H1 (cell line): ENCODE results near the gene KCNH5. TPM values are rescaled to one million over a fixed set of nuclear protein-coding genes. Genes with fewer than 3 reads are reported as not detected.
A peak's percentile ranks its signal among the peaks of the same experiment; 100 is the strongest.

Experiments
- BRCA1 ChIP-seq: IDR thresholded peaks from 2 replicates; pipeline ENCODE4 v1.6.1; 2012; ENCODE audit warnings: low read depth, low read length, improper control_type of control experiment
- CEBPB ChIP-seq: IDR thresholded peaks from 2 replicates; pipeline ENCODE4 v1.6.1; 2012; ENCODE audit warnings: low read depth, low read length
- CHD1 ChIP-seq: IDR thresholded peaks from 2 replicates; pipeline ENCODE4 v1.6.1; 2012; ENCODE audit warnings: low read depth, low read length, improper control_type of control experiment
- CHD7 ChIP-seq: fragments of 300-600 bp; sonication (generic); IDR thresholded peaks from 2 replicates; pipeline ENCODE4 v1.7.1; 2012; ENCODE audit warnings: low read length, moderate library complexity, mild to moderate bottlenecking, inconsistent platforms; ENCODE audit not compliant: insufficient replicate concordance
- EP300 ChIP-seq, 2 experiments: IDR thresholded peaks; 1 replicate in 1 of 2; 2 replicates in 1 of 2; pipeline ENCODE4 v1.6.1; 2011 to 2012; ENCODE audit warnings: low read depth in 2 of 2, low read length in 2 of 2, mild to moderate bottlenecking in 2 of 2, borderline replicate concordance in 1 of 2, inconsistent platforms in 1 of 2, moderate library complexity in 1 of 2
- GABPA ChIP-seq: IDR thresholded peaks from 2 replicates; pipeline ENCODE4 v1.6.1; 2011; ENCODE audit warnings: mild to moderate bottlenecking, low read length, moderate library complexity, borderline replicate concordance; ENCODE audit not compliant: insufficient read depth
- HDAC6 ChIP-seq: IDR thresholded peaks from one replicate; pipeline ENCODE4 v1.7.1; 2012; ENCODE audit warnings: low read depth, mild to moderate bottlenecking, inconsistent platforms, low read length, moderate library complexity
- JUN ChIP-seq: IDR thresholded peaks from 2 replicates; pipeline ENCODE4 v1.6.1; 2011; ENCODE audit warnings: low read depth, mild to moderate bottlenecking, improper control_type of control experiment, low read length
- RAD21 ChIP-seq, 2 experiments: IDR thresholded peaks in 1 of 2; conservative IDR thresholded peaks in 1 of 2; 2 replicates each; pipeline ENCODE4 v1.6.1; 2011; ENCODE audit warnings: low read depth in 2 of 2, low read length in 2 of 2, improper control_type of control experiment in 1 of 2, inconsistent platforms in 1 of 2, mild to moderate bottlenecking in 1 of 2, moderate library complexity in 1 of 2
- SIRT6 ChIP-seq: IDR thresholded peaks from one replicate; pipeline ENCODE4 v1.7.1; 2012; ENCODE audit warnings: low read length, inconsistent platforms
- SP1 ChIP-seq: IDR thresholded peaks from 2 replicates; pipeline ENCODE4 v1.6.1; 2011; ENCODE audit warnings: low read depth, low read length
- polyA plus RNA-seq, 7 experiments: library from polyadenylated mRNA; depleted of rRNA in 3 of 7; stranded (reverse) in 5 of 7; unstranded in 2 of 7; fragments of >200 nt in 5 of 7; fragments of 200-250 nt in 2 of 7; gene quantifications; 1 replicate in 5 of 7; 2 replicates in 1 of 7; 4 replicates in 1 of 7; pipeline versions ENCODE4 v1.2.1 to v1.2.3, GENCODE V29; 2011 to 2013; ENCODE audit warnings: missing spikeins in 2 of 7, mixed read lengths in 2 of 7
- total RNA-seq: library from RNA; stranded (reverse); fragmentation: NEBNext Ultra II Directional; extraction: Animal tissue kit (Norgen Biotek cat#: 25700); gene quantifications from 2 replicates; pipeline ENCODE4 v1.2.1, GENCODE V29; 2021

KCNH5 gene
- total and polyA plus RNA-seq, 2 of the 8 experiments (the other 6 are each of a cell fraction or from before 2014, with no cell fraction given) = 0.24 to 0.50 TPM

DNA sequence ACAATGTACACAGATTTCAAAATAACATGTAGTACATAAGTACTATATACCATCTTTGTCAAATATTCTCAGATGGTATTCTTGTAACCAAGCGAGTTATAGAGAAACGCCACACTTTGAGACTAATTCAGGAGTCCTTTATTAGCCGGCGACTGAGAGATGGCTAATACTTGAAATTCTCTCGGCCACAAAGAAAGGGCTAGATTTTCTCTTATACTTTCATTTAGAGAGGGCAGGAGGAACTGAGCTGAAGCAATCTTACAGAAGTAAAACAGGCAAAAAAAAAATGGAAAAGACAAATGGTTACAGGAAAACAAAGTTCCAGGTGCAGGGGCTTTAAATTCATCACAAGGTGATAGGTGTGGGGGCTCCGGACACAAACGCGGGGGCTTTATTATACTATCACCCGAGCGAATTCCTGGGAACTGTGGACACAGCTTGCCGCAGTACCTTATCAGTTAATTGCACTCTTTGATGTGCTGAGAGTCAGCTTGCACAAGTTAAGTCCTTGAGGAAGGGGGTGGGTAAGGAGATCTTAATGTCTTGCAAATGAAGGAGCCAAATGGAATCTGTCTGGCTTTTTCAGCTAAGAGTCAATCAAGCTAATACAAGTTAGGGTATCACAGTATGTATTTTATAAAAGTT, 382.3 kb downstream of the KCNH5 start (continued):
- no peak for TF ChIP-seq SIRT6
- TF ChIP-seq CEBPB = peak; percentile 61
- no peak for TF ChIP-seq GABPA
- no peak for TF ChIP-seq BRCA1
- TF ChIP-seq EP300 (IDR thresholded peaks at IDR 0.05; ENCODE audit: borderline replicate concordance in 1 of 2, low read depth in 2 of 2, low read length in 2 of 2) = peak in 1 of 2 experiments; percentile 45; a peak in 1 of 3 replicates
- no peak for TF ChIP-seq CHD7
- TF ChIP-seq RAD21 (IDR thresholded peaks at IDR 0.05 in 1 of 2, conservative IDR thresholded peaks at IDR 0.05 in 1 of 2; ENCODE audit: low read depth in 2 of 2, low read length in 2 of 2) = no peak
- TF ChIP-seq HDAC6 = no peak
- no peak for TF ChIP-seq JUN
- 0 out of 2 replicates have a peak, but pooled peaks have one; percentile 40 for TF ChIP-seq SP1
- no peak for TF ChIP-seq CHD1
